Ureter (tissue), 1 donor: ENCODE measurements around the gene CTIF. TPM values are rescaled to one million over a fixed set of nuclear protein-coding genes. Genes with fewer than 3 reads are reported as not detected.

ENCODE experiments used
- DNase-seq: peaks from one replicate; pipeline ENCODE4 v3.0.0-alpha.2; 2020; ENCODE audit warnings: low spot score
- total RNA-seq: library from RNA; stranded (reverse); gene quantifications from one replicate; pipeline ENCODE4 v1.2.4, GENCODE V29; 2023
- donor health status: DM: yes; HTN: yes; CAD: no.

The CTIF gene
- total RNA-seq, 1 donor from 2014 or later: 62.3 TPM

GRCh38 chr18:48846423-48846932, 307.6 kb downstream of the CTIF start:
- no peak for DNase-seq

- DNase-seq: no peak
These were observed 309.1 kb downstream of the CTIF start for GRCh38 chr18:48847807-48848486.

- DNase-seq: no peak
These were observed 309.9 kb downstream of the CTIF start for GRCh38 chr18:48848641-48849143.

- DNase-seq: no peak
These were observed 312.2 kb downstream of the CTIF start for GRCh38 chr18:48850822-48851598.

GRCh38 chr18:48851599-48851960, 312.7 kb downstream of the CTIF start:
- peak; percentile 54 for DNase-seq

- no peak for DNase-seq
These were observed 313.5 kb downstream of the CTIF start for GRCh38 chr18:48852292-48852691.

GRCh38 chr18:48852794-48853193, 314.0 kb downstream of the CTIF start:
- DNase-seq: no peak

- no peak for DNase-seq
These were observed 314.8 kb downstream of the CTIF start for GRCh38 chr18:48853588-48853987.

- no peak for DNase-seq
These were observed 315.9 kb downstream of the CTIF start for GRCh38 chr18:48854780-48855179.

GRCh38 chr18:48855422-48856377, 316.9 kb downstream of the CTIF start:
- DNase-seq: peak; percentile 53

- DNase-seq: no peak
These were observed 318.3 kb downstream of the CTIF start for GRCh38 chr18:48857023-48857694.

- DNase-seq: no peak
These were observed 319.8 kb downstream of the CTIF start for GRCh38 chr18:48858676-48859075.

GRCh38 chr18:48859311-48860268, 320.8 kb downstream of the CTIF start:
- no peak for DNase-seq

- no peak for DNase-seq
These were observed 321.7 kb downstream of the CTIF start for GRCh38 chr18:48860269-48861180.

- no peak for DNase-seq
These were observed 322.4 kb downstream of the CTIF start for GRCh38 chr18:48861181-48861708.

- no peak for DNase-seq
These were observed 323.3 kb downstream of the CTIF start for GRCh38 chr18:48862132-48862531.

GRCh38 chr18:48862678-48863270, 323.9 kb downstream of the CTIF start:
- DNase-seq: no peak

- DNase-seq: no peak
These were observed 324.7 kb downstream of the CTIF start for GRCh38 chr18:48863432-48864065.
